Suppressor macrophage treated with lipopolysaccharide for 4 hours (primary cell): ENCODE measurements around the gene SPINK7.
"Not testable (repeated sequence)": the region's sequence is repeated elsewhere in the genome, so short reads cannot be mapped to it uniquely, and the experiment has no call there.

Source experiments
- DNase-seq: peaks from one replicate; pipeline ENCODE4 v3.0.0-alpha.2; 2020

The SPINK7 gene

GRCh38 chr5:148312153-148312552 lies at the start of gene SPINK7:
TSS of gene SPINK7 (plus strand) at chr5:148312423. CDS start at chr5:148312484, 61 bp downstream.
- DNase-seq: no peak

- DNase-seq: no peak
Observed at GRCh38 chr5:148267962-148268361, 44.3 kb upstream of the SPINK7 start.

DNA sequence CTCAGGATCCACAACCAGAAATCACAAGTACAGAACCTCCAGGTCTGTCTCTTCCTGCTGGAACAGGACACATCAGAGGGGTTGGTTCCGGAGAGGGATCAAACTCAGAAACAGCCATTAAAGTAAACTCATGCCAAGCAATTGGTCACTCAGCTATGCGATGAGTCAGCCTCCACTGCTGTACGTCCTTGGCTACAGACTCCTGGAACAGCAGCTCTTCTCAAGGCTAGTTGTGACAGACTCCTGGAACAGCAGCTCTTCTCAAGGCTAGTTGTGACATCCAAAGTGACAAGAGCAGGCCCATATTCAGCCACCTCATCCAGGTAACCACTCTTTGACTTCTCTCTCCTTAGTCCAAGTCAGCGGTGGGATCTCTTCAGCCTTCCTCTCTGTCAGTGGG lies 43.7 kb upstream of the SPINK7 start, which contains the start of gene SPINK13:
TSS of gene SPINK13 (plus strand) at position 229 of the 400 bp plus-strand sequence. CDS start 1,279 bp downstream, outside the sequence.
- DNase-seq: no peak

DNA sequence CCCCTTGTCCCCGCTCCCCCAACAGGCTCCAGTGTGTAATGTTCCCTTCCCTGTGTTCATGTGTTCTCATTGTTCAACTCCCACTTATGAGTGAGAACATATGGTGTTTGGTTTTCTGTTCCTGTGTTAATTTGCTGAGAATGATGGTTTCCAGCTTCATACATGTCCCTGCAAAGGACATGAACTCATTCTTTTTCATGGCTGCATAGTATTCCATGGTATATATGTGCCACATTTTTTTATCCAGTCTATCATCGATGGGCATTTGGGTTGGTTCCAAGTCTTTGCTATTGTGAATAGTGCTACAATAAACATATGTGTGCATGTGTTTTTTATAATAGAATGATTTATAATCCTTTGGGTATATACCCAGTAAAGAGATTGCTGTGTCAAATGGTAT lies 37.1 kb upstream of the SPINK7 start:
- not testable (repeated sequence) for DNase-seq

- DNase-seq: not testable (repeated sequence)
Observed at GRCh38 chr5:148280893-148281292, 31.3 kb upstream of the SPINK7 start.

DNA sequence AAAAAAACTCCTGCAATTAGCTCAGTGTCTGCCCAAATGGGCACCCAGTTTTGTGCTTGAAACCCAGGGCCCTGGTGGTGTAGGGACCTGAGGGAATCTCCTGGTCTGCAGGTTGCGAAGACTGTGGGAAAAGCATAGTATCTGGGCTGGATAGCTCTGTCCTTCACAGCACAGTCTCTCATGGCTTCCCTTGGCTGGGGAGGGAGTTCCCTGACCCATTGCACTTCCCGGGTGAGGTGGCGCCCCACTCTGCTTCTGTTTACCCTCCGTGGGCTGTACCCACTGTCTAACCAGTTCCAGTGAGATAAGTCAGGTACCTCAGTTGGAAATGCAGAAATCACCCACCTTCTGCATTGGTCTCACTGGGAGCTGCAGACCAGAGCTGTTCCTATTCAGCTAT lies 30.9 kb upstream of the SPINK7 start:
- not testable (repeated sequence) for DNase-seq

GRCh38 chr5:148290271-148291195 lies 21.7 kb upstream of the SPINK7 start:
- peak; percentile 7 for DNase-seq

DNA sequence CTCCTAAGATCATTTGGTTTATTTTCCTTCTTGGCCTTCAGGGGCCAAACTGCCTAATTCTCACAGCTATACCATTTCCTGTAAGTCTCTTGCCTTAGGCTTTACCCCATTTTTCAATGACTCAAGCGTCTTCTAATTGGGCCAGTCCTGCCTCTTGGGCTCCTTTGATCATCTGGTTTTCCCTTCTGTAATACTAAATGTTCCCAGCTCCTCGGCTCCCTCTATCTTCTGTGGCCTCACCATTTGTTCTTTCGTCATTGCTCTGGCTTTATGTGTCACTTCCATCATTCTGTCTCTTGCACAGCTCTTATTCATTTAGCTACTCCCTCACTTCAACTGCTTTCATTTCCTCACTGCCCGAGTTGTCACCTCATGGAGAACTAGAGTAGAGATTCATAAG lies 14.5 kb upstream of the SPINK7 start:
- peak; percentile 6 for DNase-seq

GRCh38 chr5:148306446-148306845 lies 5.8 kb upstream of the SPINK7 start:
- DNase-seq: no peak

- no peak for DNase-seq
Observed at GRCh38 chr5:148309019-148309418, 3.2 kb upstream of the SPINK7 start.

GRCh38 chr5:148309746-148310145 lies 2.5 kb upstream of the SPINK7 start:
- no peak for DNase-seq

DNA sequence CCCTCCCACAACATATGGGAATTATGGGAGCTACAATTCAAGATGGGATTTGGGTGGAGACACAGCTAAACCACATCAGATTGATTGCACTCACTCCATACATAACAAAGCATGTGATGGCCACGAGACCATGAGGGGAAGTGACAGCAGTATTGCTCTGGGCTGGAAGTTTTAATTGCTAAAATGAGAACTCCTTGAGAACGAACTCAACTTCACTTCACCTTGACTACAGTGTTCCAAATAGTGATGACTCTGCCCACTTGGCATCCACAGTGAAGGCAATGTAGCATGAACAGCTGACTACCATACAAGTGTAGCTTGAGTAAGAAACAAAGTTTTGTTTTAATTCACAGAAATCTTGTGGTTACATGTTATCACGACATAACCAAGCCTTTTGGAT lies 739 bp upstream of the SPINK7 start:
- DNase-seq: no peak

GRCh38 chr5:148314187-148314586 lies 2.0 kb downstream of the SPINK7 start:
- no peak for DNase-seq

DNA sequence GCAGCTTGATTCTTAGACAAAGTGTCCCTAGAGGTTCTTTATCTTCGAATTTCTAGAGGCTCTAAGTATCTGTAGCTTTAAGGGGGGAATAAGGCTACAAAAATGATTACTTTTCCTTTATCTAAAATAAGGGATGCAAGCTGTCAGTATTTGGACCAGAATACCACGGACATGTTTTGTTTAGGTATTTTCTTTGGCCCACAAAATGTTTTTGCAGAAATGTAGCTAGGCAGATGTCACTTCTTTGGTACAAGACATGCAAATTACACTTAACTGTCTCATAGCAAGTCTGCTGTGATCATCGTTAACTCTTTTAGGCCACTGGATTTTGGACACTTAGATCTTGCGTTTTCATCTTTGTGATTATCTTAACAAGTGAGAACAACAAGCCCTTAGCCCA lies 2.5 kb downstream of the SPINK7 start:
- no peak for DNase-seq

GRCh38 chr5:148320011-148320963 lies 8.1 kb downstream of the SPINK7 start:
- not testable (repeated sequence) for DNase-seq

GRCh38 chr5:148333262-148333849 lies 21.1 kb downstream of the SPINK7 start:
- no peak for DNase-seq

DNA sequence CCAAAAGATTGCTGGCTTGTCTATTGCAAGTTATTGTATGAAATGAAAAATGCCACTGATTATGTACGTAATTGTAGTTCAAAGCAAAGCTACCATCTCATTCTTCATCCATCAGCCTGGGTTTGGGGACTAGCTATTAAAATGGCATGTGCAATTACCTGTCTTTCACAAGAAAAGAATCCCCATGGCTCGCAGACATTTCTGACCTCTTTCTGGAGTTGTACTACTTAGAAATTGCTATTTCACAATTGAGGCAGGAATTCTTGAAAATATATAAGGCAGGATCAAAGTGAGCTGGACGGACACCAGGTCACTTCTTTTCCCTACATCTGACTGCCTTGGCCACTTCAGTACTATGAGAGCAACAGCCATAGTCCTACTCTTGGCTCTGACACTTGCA lies 23.0 kb downstream of the SPINK7 start, which contains the start of gene SPINK9:
TSS of gene SPINK9 (plus strand) at position 301 of the 400 bp plus-strand sequence. CDS start at position 356, 55 bp downstream.
- DNase-seq: no peak

GRCh38 chr5:148336704-148337435 lies 24.6 kb downstream of the SPINK7 start:
- DNase-seq: peak; percentile 50

DNA sequence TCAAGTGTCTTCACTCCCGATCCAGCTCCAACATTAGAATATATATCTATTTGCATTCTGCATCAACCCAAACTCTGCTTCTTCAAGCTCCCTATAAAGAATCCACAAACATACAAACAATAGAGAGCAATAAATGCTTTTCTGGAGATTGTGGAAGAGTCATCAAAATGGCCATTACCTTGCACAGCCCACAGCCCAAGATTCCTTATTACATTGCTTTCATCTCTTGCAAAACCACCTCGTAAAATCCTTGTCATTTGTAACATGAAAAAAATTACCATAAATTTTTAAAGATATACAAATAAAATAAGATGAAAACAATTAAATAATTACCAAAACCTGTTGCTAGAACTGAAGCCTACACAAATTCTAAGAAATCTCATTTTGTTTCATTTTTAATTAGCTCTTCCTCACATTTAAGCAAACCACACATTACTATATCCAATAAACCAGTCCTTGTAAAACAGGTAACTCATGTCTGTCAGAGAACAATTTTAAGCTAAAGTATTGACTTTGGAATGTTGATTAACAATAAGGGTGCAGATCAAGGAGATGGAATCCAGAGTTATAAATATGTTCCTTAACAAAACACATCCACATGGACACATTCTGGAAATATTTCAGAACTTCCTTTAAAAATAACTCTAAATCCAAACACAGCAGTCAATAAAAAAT lies 30.3 kb downstream of the SPINK7 start:
- no peak for DNase-seq

GRCh38 chr5:148343046-148343407 lies 30.8 kb downstream of the SPINK7 start:
- DNase-seq: no peak
